ENCODE measurements around the gene SUPT4H1.

SUPT4H1 gene

DNA sequence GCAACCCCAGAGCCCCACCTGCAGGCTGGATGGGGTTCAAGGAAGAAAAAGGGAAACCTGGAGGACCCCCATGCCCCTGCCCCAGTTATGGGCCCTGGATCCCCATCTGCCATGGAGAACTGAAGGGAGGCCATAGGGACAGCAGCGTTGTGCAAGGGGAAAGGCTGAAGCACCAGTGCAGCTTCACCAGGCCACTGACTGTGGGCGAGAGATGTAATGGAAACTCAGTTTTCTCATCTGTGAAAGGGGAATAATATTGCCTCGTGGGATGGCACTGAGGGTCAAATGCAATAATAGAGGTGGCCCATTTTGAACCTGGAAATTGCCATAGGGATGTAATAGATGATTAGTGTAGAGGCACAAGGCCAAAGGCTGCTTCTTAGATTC lies 13.6 kb downstream of the SUPT4H1 start:
- Histone ChIP-seq H3K4me3 (ENCODE audit: low read depth, low read length) (no peak overlapping the region), H3K27ac (peak overlapping the region; percentile 66), H3K36me3 (replicated peaks) (no peaks in the 10 kb centered on the region), H3K27me3 (replicated peaks) (no peaks in the 10 kb centered on the region)
- no peak for DNase-seq
- in situ Hi-C loops (cut with HindIII; ENCODE audit: low pct_ligation_motif_present, low sequenced_read_pairs), result no loop called here
- TF ChIP-seq, protein P1, sequence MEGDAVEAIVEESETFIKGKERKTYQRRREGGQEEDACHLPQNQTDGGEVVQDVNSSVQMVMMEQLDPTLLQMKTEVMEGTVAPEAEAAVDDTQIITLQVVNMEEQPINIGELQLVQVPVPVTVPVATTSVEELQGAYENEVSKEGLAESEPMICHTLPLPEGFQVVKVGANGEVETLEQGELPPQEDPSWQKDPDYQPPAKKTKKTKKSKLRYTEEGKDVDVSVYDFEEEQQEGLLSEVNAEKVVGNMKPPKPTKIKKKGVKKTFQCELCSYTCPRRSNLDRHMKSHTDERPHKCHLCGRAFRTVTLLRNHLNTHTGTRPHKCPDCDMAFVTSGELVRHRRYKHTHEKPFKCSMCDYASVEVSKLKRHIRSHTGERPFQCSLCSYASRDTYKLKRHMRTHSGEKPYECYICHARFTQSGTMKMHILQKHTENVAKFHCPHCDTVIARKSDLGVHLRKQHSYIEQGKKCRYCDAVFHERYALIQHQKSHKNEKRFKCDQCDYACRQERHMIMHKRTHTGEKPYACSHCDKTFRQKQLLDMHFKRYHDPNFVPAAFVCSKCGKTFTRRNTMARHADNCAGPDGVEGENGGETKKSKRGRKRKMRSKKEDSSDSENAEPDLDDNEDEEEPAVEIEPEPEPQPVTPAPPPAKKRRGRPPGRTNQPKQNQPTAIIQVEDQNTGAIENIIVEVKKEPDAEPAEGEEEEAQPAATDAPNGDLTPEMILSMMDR (IDR thresholded peaks at IDR 0.05; ENCODE audit: low read depth, low read length, missing control alignments), result peak; percentile 4

GRCh38 chr17:58337600-58338453 lies 14.2 kb downstream of the SUPT4H1 start:
- H3K36me3 ChIP-seq (replicated peaks), result no peaks in the 10 kb centered on the region
- peak; percentile 69 for DNase-seq
- TF ChIP-seq, protein P1 (IDR thresholded peaks at IDR 0.05; ENCODE audit: low read depth, low read length, missing control alignments), result no peak
- no peaks in the 10 kb centered on the region for H3K27me3 ChIP-seq (replicated peaks)
- in situ Hi-C loops (cut with HindIII; ENCODE audit: low pct_ligation_motif_present, low sequenced_read_pairs), result no loop called here
- H3K27ac ChIP-seq, result peak overlapping the region; percentile 66
- no peak overlapping the region for H3K4me3 ChIP-seq (ENCODE audit: low read depth, low read length)

- Histone ChIP-seq H3K27me3 (replicated peaks) (no peaks in the 10 kb centered on the region), H3K36me3 (replicated peaks) (no peaks in the 10 kb centered on the region), H3K4me3 (ENCODE audit: low read depth, low read length) (no peak overlapping the region), H3K27ac (no peak overlapping the region)
- TF ChIP-seq, protein P1 (IDR thresholded peaks at IDR 0.05; ENCODE audit: low read depth, low read length, missing control alignments), result no peak
- in situ Hi-C loops (cut with HindIII; ENCODE audit: low pct_ligation_motif_present, low sequenced_read_pairs), result no loop called here
- DNase-seq, result no peak
These were observed 14.8 kb downstream of the SUPT4H1 start for GRCh38 chr17:58337210-58337599.

- Histone ChIP-seq H3K4me3 (ENCODE audit: low read depth, low read length) (no peak overlapping the region), H3K27me3 (replicated peaks) (no peaks in the 10 kb centered on the region), H3K36me3 (replicated peaks) (no peaks in the 10 kb centered on the region), H3K27ac (no peak overlapping the region)
- in situ Hi-C loops (cut with HindIII; ENCODE audit: low pct_ligation_motif_present, low sequenced_read_pairs), result no loop called here
- TF ChIP-seq, protein P1 (IDR thresholded peaks at IDR 0.05; ENCODE audit: low read depth, low read length, missing control alignments), result no peak
- no peak for DNase-seq
These were observed 15.4 kb downstream of the SUPT4H1 start for GRCh38 chr17:58336456-58337209.

DNA sequence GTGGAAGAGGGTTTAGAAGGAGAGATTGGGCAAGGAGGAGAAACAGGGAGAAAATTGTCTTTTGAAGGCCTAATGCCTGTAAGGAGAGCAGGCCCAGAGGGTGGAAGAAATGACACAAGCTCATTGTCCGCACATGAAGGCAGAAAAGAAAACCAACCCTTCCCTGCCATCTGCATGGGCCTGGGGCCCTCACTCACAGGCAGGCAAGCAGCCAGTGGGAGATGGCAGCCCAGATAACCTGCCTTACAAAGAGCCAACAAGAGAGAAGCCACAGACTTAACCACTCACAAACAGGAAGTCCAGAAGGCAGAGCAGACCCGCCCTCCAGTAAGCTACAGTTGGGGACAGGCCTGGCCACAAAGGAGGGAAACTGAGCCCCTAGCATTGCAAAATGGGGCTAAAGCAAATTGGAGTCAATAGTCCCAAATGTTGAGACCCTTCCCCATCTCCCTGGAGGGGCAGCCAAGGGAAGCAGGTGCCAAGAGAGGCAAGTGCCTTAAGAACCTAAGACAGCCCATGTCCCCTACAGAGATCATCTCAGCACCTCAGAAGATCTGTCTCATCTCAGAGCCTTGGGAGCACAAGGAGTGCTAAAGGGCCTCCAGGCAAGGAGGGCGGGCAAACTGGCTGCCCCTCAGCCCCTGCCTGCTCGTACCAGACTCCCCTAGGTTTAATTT lies 16.1 kb downstream of the SUPT4H1 start:
- no peak overlapping the region for H3K27ac ChIP-seq
- H3K4me3 ChIP-seq (ENCODE audit: low read depth, low read length), result no peak overlapping the region
- no peaks in the 10 kb centered on the region for H3K36me3 ChIP-seq (replicated peaks)
- TF ChIP-seq, protein P1 (IDR thresholded peaks at IDR 0.05; ENCODE audit: low read depth, low read length, missing control alignments), result no peak
- no peaks in the 10 kb centered on the region for H3K27me3 ChIP-seq (replicated peaks)
- in situ Hi-C loops (cut with HindIII; ENCODE audit: low pct_ligation_motif_present, low sequenced_read_pairs), result no loop called here
- DNase-seq, result no peak
